KBM-7 (cell line): Measurements from ENCODE around the gene ABCG2.
A peak's percentile ranks its signal among the peaks of the same experiment; 100 is the strongest.
"Not testable (repeated sequence)": the region's sequence is repeated elsewhere in the genome, so short reads cannot be mapped to it uniquely, and the experiment has no call there.

Source experiments
- DNase-seq: peaks from one replicate; pipeline ENCODE4 v3.0.0-alpha.2; 2015
- in situ Hi-C: fragments of 300-500 bp; cut with MboI; formaldehyde crosslinking; loops from 2 replicates; pipeline ENCODE4 v1.14.3; 2020; ENCODE audit warnings: low sequenced_read_pairs, low pct_unique_long_range_greater_than_20kb, mixed read lengths

The ABCG2 gene

DNA sequence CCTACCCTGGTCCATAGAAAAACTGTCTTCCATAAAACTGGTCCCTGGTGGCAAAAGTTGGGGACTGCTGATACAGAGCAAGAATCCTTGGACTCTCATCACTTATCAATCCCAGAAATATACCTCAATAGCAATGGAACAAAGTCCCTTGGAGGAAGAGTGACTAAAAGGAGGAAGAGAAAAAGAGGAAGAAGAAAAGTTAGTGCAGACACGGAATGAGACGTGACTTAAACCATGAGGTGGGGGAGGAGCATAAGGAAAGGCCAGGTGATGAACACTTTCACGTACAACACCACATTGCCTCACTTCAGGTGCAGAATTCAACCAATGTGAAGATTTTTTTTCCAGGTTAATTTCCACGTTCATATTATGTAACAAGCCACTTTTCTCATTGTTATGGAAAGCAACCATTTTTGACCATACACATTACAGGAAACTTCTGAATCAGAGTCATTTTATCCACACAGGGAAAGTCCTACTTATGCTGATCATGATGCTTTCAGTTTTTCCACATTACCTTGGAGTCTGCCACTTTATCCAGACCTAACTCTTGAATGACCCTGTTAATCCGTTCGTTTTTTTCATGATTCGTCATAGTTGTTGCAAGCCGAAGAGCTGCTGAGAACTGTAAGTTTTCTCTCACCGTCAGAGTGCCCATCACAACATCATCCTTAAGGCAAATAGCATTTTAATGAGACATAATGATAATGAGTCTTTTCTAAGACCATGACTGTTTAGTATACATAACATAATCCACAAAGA lies 27.7 kb downstream of the ABCG2 start:
- in situ Hi-C loops: no loop called here
- DNase-seq: peak; percentile 77

DNA sequence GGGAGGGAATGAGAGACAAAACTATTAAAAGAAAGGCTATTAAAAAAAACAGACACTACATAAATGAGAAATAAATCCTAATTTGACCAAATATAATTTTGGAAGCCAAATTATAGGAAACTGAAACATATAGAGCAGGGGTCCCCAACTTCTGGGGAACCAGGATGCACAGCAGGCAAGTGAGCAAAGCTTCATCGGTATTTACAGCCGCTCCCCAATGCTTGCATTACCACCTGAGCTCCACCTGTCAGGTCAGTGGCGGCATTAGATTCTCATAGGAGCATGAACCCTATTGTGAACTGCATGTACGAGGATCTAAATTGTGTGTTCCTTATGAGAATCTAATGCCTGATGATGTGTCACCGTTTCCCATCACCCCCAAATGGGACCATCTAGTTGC lies 28.4 kb downstream of the ABCG2 start:
- in situ Hi-C loops: no loop called here
- DNase-seq: no peak

DNA sequence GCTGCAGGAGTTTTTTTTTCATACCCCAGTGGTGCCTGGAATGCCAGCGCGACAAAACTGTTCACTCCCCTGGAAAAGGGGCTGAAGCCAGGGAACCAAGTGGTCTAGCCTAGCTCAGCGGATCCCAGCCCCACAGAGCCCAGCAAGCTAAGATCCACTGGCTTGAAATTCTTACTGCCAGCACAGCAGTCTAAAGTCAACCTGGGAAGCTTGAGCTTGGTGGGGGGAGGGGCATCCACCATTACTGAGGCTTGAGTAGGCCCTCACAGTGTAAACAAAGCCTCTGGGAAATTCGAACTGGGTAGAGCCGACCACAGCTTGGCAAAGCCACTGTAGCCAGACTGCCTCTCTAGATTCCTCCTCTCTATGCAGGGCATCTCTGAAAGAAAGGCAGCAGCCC lies 36.2 kb downstream of the ABCG2 start:
- in situ Hi-C loops, DNase-seq: not testable (repeated sequence)

DNA sequence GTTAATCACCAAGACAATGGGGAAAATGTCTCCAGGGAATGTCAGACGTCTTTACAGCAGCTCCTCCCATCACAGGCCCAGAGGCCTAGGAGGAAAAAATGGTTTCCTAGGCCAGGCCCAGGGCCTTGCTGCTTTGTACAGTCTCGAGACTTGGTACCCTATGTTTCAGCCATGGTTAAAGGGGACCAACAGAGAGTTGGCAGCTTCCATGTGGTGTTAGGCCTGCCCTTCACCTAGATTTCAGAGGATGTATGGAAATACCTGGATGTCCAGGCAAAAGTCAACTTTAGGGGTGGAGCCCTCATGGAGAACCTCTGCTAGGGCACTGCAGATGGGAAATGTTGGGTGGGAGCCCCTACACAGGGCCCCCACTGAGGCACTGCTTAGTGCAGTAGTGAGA lies 38.5 kb downstream of the ABCG2 start:
- in situ Hi-C loops: no loop called here
- no peak for DNase-seq

DNA sequence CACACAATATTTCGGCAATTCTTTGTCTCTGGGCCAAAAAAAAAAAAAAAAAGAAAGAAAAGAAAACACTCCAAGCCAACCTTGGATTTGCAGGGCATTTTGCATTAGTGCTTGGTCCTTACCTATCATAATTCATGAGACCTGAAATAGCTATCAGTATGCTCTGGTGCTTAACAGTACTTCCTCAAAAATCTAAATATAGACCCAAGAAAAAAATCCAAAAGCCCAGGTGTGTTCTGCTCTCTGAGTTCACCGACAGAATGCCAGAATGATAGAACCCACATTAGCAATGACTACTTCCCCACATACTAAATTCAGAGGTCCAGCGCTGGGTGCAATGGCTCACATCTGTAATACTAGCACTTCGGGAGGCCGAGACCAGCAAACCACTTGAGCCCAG lies 42.9 kb downstream of the ABCG2 start:
- in situ Hi-C loops: no loop called here
- DNase-seq: no peak

DNA sequence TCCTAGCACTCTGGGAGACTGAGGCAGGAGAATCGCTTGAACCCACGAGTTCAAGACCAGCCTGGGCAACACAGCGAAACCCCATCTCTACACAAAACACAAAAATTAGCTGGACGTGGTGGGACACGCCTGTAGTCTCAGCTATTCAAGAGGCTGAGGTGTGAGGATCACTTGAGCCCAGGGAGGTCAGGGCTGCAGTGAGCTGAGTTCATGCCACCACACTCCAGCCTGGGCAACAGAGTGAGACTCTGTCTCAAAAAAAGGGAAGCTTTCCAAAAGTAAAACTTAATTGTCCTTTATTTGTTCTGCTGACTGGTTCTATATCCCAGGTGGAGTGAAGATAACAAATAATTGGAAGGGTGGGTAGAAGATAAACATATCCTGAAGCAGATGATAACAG lies 45.6 kb downstream of the ABCG2 start:
- no peak for DNase-seq
- in situ Hi-C loops: no loop called here

DNA sequence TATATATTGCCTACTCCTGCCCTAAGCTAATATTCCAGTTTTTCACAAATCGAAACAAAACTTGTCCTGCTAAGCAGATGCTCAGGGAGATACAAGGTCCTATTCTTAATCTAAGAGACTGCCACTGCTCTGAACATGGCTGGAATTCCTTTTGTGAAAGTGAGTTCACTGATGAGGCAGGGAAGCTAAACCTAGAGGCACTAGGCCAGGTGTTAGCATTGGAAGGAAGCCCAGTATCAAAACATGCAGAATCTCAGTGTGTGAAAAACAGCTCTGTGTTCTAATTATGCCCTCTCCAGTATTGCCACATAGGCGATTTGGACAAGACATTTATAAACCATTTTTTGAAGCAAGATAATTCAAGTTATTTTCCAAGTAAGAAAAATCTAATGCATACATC lies 47.6 kb downstream of the ABCG2 start:
- no peak for DNase-seq
- in situ Hi-C loops: no loop called here

DNA sequence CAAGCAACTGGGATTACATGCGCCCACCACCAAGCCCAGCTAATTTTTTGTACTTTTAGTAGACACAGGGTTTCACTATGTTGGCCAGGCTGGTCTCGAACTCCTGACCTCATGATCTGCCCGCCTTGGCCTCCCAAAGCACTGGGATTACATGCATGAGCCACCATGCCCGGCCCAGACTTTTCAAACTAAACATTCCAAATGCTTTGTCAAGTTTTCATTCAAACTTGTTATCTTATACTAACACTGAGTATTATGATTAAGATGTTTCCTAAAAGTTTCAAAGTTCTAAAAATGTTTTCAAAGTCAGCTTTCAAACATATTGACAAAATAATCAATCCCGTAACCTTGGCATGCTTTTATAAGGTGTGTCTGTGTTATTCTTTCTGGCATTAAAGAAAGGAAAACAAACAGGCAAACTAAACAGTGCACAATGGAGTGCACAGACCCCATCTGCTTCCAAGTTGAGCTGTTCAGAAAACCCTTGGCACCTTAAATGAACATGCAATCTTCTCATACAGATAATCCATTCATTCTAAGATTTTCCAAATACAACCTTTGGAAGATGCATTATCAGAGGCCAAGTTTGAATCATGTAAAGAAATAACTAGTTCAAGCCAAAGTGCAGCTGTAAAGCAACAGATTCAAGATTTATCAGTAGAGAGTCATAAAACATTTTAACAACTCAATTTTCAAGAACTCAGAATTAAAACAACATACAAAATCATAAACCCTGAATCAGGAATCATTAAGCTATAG lies 49.1 kb downstream of the ABCG2 start:
- in situ Hi-C loops: no loop called here
- DNase-seq: no peak

DNA sequence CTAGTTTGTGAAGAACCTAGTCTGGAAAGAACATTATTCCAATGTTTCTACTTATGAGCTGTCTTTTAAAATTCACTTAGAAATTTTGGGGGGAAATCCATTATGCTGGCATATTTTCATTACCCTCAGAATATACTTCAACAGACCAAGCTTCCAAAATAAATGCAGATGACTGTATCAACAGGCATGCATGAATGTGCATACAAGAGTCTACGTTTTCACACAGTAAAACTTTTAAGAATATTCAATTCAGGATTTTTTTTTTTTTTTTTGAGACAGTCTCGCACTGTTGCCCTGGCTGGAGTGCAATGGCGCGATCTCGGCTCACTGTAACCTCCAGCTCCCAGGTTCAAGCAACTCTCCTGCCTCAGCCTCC lies 49.7 kb downstream of the ABCG2 start:
- in situ Hi-C loops: no loop called here
- no peak for DNase-seq

DNA sequence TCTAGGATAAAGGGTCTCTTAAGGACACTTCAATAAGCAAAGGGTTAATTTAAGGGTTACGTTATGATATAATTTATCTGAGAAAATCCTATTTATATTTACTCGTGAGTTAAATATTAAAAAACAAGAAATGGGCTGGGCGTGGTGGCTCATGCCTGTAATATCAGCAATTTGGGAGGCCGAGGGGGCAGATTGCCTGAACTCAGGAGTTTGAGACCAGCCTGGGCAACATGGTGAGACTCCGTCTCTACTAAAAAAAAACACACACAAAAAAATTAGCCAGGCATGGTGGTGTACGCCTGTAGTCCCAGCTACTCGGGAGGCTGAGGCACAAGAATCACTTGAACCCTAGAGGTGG lies 50.4 kb downstream of the ABCG2 start:
- in situ Hi-C loops, DNase-seq: not testable (repeated sequence)

DNA sequence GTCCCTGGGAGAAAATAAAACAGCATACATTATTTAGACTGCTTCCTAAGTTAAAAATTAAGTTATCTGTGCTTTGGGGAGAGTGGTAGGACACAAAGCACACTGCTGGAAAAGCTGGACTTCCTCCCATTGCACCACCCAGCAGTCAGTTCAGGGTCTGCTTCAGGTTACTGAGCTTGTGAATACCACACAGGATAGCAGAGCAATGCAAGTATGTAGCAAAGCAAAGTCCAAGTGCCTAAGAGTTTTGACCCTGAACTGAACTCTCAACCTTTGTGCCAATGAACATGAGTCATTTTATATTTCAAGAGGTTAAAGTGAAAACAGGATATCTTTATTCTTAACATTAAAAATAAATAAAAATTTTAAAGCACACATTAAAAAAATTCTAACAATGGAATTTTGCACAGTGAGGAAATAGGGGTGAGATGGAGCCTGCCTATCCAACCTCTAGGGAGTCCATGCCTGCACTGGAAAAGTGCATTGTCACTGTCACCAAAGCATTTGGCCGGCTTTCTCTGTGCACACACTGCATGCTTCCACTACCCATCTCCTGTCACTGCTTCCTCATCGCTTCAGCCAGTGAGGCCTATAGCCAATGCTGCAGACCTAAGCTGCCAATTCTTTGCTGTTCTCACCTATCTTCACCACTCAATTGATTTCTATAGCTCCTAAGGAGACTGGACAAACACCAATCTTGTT lies 50.9 kb downstream of the ABCG2 start:
- in situ Hi-C loops: no loop called here
- DNase-seq: peak; percentile 45

DNA sequence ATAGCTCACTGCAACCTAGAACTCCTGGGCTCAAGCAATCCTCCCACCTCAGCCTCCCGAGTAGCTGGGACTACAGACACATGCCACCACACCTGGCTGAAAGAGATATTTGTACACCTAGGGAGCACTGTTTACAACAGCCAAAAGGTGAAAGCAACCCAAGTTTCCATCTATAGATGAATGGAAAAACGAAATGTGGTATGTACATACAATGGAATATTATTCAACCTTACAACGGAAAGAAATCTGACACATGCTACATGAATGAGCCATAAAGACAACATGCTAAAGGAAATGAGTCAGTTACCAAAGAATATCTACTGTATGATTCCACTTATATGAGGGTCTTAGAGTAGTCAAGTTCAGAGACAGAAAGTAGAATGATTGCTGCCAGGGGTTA lies 52.2 kb downstream of the ABCG2 start:
- in situ Hi-C loops: no loop called here
- no peak for DNase-seq

DNA sequence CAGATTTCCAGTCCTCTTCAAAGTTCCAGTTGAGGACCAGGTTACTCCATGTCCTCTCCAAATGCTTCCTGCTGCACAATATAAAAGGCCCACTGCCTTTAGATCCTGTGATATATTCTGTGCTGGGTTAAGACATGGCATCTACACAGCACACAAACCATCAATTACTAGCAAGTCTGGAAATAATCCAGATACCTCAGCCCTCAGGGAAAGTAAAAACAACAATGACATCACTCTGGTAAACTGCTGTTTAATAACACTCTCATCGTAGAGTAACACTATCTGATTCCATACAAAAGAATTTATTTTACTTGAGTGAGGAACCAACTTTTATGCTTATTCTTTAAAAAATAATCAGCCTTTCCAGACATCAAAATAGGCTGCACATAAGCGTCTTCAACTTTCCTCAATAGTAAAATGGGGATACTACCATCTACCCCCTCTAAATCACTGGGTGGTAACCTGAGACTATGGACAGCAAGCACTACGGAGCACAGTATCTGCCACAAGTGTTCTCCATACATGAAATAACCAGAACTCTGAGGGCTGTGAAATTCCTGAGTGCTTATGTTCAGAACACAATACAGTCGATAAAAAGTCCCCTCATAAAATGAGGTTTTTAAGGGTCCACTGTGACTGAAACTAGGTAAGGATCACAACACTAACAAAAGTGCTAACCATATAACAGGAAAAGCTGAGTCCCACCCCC lies 53.4 kb downstream of the ABCG2 start:
- DNase-seq: no peak
- in situ Hi-C loops: no loop called here

DNA sequence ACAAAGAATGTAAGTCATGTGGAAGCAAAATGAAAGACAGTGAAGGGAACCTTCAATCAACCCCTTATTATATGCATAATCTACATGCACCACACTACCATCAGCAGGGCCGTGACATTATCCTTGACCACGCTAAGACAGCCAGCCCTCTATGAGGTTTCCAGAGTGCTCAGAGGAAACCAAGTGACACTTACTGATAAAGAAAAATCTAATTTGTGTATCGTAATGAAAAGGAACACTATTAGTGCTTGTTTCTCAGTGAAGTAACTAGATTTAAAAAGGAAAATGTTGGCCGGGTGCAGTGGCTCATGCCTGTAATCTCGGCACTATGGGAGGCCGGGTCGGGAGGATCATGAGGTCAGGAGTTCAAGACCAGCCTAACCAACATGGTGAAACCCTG lies 56.4 kb downstream of the ABCG2 start:
- in situ Hi-C loops: no loop called here
- no peak for DNase-seq

DNA sequence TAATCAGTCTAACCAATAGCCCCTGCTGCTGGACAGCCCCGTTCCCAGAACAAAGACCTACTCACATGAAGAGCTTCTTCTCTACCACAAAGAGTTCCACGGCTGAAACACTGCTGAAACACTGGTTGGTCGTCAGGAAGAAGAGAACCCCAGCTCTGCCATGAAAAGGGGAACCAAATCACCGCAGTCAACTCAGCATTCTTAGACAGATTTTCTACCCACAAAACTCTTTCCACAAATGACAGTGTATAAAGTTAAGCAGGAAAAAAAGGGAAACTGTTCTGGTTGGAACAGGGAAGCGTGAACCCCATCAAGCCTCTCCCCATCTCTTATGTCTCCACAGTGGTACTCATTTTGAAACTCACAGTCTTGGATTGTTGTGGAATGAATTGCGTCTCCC lies 57.3 kb downstream of the ABCG2 start:
- DNase-seq: peak; percentile 76
- in situ Hi-C loops: no loop called here

DNA sequence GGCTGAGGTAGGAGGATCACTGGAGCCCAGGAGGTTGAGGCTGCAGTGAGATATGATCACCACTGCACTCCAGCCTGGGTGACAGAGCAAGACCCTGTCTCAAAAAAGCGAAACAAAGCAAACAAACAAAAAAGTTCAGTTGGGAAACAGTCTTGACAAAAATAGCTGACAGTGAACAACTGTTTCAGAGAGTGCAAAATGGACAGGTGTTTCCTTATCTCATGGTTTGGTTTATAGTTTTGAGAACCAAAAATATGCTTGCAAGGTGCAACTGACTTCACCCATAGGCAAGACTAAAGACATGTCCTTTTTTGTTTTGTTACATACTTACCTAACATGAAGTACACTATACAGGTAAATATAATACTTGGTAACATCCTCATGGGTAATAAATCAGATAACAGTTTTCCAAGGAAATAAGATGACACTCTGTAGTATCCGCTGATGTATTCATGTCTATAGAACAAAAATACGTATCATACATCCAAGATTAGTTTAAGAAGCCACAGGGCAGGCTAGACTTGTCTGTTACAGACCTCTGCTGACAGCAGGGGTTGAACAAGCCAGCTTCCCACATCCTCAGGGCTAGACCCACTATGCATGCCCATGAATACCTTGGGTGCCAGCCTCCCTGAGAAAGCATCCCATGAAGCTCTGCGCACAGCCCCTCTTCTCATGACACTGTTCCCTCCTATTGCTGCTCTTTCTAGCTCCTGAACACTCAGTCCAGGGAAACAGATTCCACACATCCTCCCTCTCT lies 59.3 kb downstream of the ABCG2 start:
- in situ Hi-C loops: no loop called here

DNA sequence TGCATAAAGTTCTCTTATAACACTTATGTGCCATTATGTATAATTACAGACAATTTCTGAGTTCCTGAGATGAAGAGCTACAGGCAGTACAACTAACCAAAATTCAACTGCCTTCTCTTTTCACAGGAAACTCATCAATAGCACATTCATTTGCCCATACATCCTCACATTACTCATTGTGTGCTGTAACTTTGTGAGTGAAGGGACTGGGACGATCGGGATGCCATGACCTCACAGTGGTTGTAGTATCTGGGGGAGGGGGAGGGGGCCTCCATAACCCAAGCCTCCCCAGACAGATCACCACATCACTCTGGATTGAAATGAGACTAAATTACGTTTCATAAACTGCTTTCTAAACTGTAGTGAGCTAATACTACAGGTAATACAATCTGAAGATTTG lies 60.7 kb downstream of the ABCG2 start:
- no peak for DNase-seq
- in situ Hi-C loops: no loop called here

More for the DNA sequence above, 59.3 kb downstream of the ABCG2 start:
- DNase-seq: no peak

DNA sequence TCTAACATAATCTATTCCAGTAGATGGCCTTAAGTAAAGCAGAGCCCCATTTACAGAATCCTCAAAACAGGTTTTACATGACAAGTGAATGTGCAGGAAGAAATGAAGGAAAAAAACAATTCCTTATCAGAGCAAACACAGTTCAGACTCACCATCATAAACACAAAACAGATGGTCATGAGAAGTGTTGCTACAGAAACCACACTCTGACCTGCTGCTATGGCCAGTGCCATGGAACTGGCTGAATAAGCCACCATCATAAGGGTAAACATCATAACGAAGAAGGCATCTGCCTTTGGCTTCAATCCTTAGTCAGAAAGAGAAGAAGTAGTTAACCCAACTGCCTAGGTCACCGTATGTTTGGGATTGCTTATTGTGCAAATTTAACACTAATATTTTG lies 61.1 kb downstream of the ABCG2 start:
- in situ Hi-C loops: no loop called here

DNA sequence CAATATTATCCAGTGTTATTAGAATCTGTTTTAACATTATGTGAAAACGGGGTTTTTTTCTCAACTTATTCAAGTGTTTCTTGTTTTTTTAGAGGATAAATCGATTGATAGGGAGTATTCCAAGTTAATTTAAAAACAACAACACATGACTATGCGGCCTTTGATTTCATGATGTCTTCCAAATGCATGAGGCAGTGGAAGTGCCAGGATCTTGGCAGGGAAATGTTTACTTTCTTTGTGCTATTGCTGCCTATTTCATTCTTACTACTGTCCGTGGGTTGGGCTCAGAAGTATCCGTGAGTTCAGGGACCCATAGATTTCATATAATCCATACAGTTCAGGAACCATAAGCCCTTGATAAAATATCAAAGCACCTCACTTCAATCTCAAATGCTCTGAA lies 64.6 kb downstream of the ABCG2 start:
- DNase-seq: no peak
- in situ Hi-C loops: no loop called here

More for the DNA sequence above, 61.1 kb downstream of the ABCG2 start:
- no peak for DNase-seq
